HG03521 (cell line): ENCODE measurements around the gene OR2B2.

Experiments
- ATAC-seq: cut with Tn5 transposase; IDR thresholded peaks from one replicate; pipeline ENCODE4 v1.9.1; 2021; ENCODE audit warnings: mild to moderate bottlenecking, moderate library complexity; ENCODE audit not compliant: unreplicated experiment

Gene OR2B2

GRCh38 chr6:27867945-27868300, 44.3 kb downstream of the OR2B2 start:
- no peak for ATAC-seq

GRCh38 chr6:27867051-27867944, 44.9 kb downstream of the OR2B2 start:
- no peak for ATAC-seq

- no peak for ATAC-seq
Measured at GRCh38 chr6:27866357-27867050, 45.7 kb downstream of the OR2B2 start.

- no peak for ATAC-seq
Measured at GRCh38 chr6:27865850-27866356, 46.3 kb downstream of the OR2B2 start.

GRCh38 chr6:27864906-27865849, 47.0 kb downstream of the OR2B2 start:
- ATAC-seq: peak; percentile 56

GRCh38 chr6:27863962-27864905, 48.0 kb downstream of the OR2B2 start:
- ATAC-seq: no peak

GRCh38 chr6:27862396-27863066, 49.7 kb downstream of the OR2B2 start:
- ATAC-seq: no peak

- ATAC-seq: no peak
Measured at GRCh38 chr6:27861861-27862260, 50.3 kb downstream of the OR2B2 start.

- ATAC-seq: no peak
Measured at GRCh38 chr6:27861276-27861840, 50.8 kb downstream of the OR2B2 start.
